ENCODE data around the gene DSG4.

Gene DSG4

GRCh38 chr18:31410716-31411483, 34.3 kb downstream of the DSG4 start:
- DNase-seq, result no peak

GRCh38 chr18:31413137-31413536, 36.6 kb downstream of the DSG4 start:
- no peak for DNase-seq

GRCh38 chr18:31417850-31418249, 41.3 kb downstream of the DSG4 start:
- DNase-seq, result no peak

DNA sequence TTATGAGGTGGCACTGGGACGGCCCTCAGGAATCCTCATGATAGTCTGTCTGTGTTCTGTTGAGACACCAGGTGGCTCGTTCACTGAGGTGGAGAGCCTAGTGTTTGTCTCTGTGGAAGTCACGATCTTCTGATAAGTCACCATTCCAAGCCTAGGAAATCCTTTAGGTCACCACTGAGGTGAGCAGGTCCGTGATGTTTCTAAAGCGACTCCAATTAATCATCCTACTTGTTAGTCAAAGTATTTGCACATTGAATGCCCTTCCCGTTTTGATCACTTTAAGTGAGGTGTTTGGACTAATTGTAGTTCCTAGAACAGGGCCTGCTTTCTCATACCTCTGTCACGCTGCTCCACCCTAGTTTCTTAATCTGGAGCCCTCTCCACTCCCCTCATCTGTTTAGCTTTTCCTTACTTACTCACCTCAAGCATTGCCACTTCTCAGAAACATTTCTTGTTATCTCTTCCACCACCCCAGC, 42.9 kb downstream of the DSG4 start:
- no peak for DNase-seq

DNA sequence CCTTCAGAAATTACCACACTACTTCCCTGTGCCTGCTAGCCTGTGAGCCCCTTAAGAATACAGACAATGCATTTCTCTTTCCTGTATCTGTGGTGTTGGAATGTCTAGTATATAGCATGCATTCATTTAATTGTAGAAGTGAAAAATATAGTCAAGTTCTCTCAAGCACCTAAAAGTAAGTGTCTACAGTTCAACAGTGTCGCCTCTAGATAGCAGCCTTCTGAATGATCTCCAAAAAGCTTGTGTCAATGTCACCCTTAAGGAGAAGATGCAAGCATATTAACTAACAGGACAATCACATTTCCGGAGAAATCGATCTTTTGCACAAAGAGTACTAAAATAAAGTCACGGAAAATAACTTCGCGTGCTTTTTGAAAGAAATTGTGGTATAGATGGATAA, 43.5 kb downstream of the DSG4 start:
- DNase-seq, result no peak

DNA sequence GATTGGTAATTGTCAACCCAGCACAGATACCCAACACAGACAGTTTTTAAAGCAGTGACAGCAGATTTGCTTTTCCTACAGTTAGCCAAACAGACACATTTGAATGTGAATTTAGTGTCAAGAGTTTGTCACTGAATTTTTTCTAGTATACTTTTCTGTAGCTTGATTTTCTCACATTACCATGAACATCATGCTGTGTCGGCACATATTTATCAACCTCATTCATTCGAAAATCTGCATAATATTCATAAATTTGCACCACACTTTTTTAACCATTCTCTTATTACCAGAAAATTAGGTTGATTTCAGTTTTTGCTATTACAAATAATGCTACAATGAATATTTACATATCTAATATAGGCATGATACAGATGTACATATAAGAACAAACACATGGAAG, 43.9 kb downstream of the DSG4 start:
- no peak for DNase-seq

DNA sequence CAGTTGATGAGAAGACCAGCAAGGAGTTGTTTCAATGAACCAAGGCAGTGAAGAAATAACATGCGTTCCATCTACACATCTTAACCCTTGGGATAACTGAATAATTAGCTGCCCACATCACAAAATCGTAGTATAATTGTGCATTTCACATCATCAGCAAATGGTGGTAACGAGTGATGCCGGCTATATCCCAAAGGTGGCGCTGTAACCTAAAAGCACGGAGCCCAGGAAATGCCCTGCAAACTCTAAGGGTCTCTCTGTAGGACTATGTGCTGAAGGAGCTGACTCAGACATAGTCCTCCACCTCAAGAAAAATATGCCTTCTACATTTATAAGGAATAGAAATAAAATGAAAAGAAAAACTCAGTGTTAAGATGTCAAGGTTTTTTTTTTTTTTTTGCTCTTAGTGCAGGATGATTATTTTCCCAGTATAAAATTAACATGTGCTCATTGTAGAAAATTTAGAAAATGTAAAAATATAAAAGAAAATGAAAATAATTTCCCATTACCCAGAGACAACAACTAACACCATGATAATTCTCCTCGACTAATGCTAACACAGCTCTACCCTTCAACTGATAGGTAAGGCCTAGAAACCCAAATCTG, 47.9 kb downstream of the DSG4 start:
- no peak for DNase-seq

DNA sequence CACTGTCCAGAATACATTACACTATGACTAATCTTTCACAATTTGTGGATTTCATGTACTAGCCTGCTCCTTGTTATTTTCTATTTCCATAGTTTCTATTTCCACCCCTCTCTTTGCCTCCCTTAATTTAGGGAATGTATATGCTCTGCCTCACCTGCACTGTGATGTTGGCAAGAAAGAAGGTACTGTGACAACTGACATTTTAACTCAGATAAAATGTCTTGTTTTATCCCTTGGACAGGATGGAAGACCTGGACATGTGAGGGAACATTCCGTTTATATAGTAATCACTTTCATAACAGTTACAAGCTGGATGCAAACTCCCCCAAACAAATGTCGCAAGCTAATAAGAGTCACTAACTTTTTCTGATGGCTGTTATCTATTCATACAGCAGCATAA, 49.4 kb downstream of the DSG4 start:
- DNase-seq, result no peak

DNA sequence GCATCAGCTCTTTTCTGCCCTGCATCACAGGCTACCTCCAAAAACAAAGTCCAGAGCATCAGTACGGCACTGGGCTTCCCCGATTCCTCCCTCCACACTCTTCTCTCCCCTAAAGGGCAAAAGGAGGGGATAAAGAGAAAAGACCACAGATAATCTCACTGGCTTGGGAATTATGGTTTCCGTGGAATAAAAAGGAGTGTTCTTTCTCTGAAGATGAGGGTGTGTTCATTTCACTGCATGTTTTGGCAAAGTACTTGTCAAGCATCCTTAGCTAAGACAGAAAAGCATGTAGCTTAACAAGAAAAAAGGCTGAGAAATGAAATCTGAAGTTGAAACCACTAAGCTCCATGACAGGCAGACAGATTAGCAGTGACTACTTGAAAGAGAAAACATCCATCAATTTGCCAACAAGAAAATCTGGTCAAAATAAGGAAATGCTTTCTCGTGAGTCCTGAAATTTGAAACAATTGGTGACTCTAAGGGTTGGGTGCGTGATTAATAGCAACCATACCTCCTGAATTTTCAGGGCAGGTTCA, 50.4 kb downstream of the DSG4 start:
- DNase-seq, result no peak

GRCh38 chr18:31428211-31428610, 51.6 kb downstream of the DSG4 start:
- DNase-seq, result no peak

DNA sequence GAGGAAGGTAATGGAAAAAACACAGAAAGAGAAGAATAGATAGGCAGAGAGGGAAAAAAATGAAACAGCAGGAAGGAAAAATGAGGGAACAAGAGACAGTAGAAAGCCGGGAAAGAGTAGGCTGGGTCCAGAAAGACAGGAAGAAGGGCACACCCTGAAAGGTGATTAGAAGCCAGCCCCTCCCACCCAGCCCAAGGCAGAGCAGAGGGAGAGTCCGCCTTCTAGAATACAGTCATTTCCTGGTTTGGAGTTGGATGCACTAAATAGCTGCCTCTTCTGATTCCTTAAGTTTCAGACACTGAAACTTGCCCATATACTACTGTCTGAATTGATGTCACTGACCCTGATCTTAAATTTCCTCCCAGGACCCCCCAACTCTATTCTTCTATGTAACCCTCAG, 53.0 kb downstream of the DSG4 start:
- no peak for DNase-seq

DNA sequence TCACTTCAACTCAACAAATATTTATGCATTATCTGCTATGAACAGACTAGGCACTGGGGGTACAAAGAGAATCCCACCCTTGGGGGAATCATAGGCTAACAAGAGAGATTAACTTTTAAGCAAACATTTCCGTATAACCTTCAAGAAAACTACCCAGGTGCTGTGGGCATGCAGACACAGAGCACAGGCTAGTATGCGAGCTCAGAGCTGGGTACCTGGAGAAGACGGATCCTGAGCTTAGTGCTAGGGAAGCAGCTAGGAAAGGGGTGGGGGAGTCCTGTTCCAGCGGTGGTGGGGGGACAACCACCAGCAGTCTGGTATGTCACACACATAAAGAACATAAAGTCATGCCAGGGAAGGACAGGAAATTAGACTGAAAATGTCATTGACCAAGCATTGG, 53.5 kb downstream of the DSG4 start:
- DNase-seq, result no peak

- DNase-seq, result no peak
Observed at GRCh38 chr18:31430554-31430953, 54.0 kb downstream of the DSG4 start.

GRCh38 chr18:31432316-31432715, 55.7 kb downstream of the DSG4 start:
- DNase-seq, result no peak

- no peak for DNase-seq
Observed at GRCh38 chr18:31436825-31437224, 60.2 kb downstream of the DSG4 start.

DNA sequence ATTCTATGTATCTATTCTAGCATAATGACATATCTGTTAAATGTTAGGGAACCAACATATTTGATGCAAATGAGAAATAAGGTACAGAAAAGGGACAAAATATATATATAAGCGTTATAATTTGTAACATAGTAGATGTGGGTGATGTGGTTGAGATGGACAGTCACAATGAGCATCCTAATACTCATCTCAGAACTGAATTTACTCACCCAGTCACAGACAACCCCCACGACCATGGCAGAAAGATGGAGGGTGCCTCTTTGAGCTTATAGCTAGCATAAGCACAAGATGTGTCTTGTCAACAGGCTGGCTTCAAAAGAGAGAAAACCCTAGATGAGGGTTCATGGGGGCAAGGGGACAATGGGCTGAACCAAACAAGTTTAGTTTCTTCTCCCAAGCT, 61.8 kb downstream of the DSG4 start:
- no peak for DNase-seq

- no peak for DNase-seq
Observed at GRCh38 chr18:31439807-31440325, 63.3 kb downstream of the DSG4 start.

DNA sequence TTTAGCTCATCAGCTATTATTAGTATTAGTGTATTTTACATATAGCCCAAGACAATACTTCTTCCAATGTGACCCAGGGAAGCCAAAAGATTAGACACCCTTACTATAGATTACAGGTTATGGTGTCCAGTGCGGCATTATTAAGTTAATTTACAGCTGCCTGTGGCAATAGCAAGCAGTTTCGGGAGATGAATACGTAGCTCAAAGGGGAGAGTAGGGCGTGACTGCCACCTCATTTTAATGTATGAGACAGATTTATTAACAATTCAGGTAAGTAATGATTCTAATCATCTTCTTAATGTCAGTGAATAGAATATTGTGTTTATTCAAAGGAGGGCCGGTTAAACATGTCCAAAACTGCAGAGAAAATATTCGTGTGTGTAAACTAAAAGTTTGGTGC, 64.2 kb downstream of the DSG4 start:
- no peak for DNase-seq

GRCh38 chr18:31441493-31441892, 64.9 kb downstream of the DSG4 start:
- DNase-seq, result no peak

DNA sequence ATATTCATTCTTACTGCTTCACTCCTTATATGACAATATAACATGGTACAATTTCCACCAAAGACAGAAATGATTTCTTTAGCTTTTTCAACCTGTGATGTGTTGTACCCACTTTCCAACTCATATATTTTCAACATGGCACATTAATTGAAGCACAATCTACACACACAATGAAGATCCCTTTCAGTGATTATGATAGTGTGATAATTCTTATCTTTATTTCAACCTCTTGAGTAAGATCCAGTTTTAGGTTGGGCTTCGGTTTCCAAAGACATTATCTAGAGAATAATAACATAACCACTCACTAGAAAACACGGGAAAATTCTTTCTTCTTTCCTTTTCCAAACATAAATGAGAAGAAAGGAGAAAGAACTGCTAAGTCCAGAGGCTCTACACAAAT, 67.6 kb downstream of the DSG4 start:
- DNase-seq, result no peak

- no peak for DNase-seq
Observed at GRCh38 chr18:31445908-31446307, 69.3 kb downstream of the DSG4 start.

DNA sequence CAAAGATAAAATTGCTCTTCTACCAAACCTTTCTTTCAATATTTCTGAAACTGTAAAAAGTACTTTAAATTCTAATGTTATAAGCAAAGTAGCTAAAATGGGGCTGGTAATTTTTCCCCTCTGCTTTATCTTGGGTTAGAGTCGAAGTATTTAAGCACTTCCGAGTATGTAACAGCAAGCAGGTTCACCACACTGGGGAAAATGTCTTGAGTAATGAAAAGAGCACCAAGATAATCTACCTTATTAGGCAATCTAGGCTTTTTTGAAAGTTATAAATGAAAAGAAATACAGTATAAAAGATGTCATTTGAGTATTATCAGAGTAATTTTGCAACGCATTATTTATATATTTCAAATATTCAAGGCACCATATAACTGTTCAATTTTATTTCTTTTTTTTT, 70.3 kb downstream of the DSG4 start:
- no peak for DNase-seq

DNA sequence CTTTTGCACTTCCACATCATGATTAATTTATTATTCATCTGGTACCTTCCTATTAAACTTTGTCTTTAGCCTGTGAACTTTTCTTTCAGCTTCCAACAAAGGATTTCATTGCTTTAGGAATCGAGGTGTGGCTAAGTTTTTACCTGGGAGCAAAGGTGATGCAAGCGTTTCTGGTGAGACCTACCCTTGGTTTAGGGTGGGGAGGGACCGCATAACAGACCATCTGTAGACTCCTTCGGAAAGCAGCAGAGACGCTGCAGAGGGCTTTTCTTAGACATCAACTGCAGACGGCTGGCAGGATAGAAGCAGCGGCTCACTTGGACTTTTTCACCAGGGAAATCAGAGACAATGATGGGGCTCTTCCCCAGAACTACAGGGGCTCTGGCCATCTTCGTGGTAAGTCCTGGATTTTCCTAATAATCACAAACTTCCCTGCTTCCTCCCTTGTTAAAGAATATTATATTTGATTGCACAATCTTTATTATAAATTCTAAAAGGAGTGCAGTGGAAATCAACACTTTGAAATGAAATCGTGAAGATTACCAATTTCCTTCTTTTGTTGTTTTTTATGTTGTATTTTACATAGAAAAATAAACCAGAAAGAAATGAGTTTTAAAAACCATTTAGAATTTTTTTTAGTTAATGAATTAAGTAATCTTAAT, 71.1 kb downstream of the DSG4 start, which contains the start of gene DSG3:
Gene DSG3, plus strand, starts transcription at position 212 of the 662 bp plus-strand sequence. Its CDS starts 137 bp downstream, at position 349.
- no peak for DNase-seq

DNA sequence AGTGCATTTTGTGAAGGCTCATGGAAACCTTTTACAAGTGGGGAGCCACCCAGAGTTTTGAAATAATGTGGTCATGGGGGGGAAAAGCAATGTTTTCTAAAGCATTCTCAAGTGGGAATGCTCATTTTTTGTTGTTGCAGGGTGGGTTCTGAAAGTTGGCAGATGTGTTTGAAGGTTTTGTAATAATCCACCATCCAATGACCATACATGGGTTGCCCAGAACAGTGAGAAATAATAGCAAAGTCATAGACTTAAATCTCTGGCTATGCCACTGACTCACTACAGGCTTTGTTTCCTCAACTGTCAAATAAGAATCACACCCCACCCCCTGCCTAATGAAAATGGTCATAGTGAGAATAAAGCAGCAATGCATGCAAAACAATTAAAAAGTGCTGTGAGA, 73.8 kb downstream of the DSG4 start:
- DNase-seq, result no peak
